ENCODE results near the gene GCKR.

- TF ChIP-seq POLR2A (IDR thresholded peaks at IDR 0.05; ENCODE audit: low read length) (no peak), GATA1 (IDR thresholded peaks at IDR 0.05; ENCODE audit: low read depth, low read length) (no peak)
Measured at GRCh38 chr2:27571197-27571596, 74.6 kb downstream of the GCKR start.

Measured in erythroblast (primary cell).